Cerebellar cortex (tissue), 1 donor: ENCODE data around the gene TTYH1.

Experiments
- DNase-seq: peaks from one replicate; pipeline ENCODE4 v3.0.0-alpha.2; 2015; ENCODE audit warnings: low spot score

Gene TTYH1

GRCh38 chr19:54481326-54481930 is 66.2 kb downstream of the TTYH1 start:
- peak; percentile 65 for DNase-seq

- no peak for DNase-seq
These were observed 67.6 kb downstream of the TTYH1 start for GRCh38 chr19:54482889-54483288.

- DNase-seq = no peak
These were observed 69.2 kb downstream of the TTYH1 start for GRCh38 chr19:54484451-54484850.

DNA sequence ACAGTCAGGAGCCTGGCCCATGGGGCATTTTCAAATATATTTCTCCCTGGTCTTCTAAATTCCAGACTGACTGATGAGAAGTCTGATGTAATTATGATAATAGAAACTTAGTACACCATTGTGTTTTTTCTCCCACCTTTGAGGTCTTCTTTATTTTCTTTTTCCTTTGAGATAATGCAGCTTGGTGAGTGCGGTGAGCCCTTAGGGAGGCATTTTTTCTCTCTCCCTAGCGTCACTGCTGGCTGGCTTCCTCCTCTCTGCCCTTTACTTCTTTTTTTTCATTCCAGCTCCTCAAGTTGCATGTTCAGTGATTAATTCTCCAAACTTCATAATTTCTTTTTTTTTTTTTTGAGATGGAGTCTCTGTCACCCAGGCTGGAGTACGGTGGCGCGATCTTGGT is 70.6 kb downstream of the TTYH1 start:
- DNase-seq = no peak
